ENCODE data around the gene GSX1.

The GSX1 gene

DNA sequence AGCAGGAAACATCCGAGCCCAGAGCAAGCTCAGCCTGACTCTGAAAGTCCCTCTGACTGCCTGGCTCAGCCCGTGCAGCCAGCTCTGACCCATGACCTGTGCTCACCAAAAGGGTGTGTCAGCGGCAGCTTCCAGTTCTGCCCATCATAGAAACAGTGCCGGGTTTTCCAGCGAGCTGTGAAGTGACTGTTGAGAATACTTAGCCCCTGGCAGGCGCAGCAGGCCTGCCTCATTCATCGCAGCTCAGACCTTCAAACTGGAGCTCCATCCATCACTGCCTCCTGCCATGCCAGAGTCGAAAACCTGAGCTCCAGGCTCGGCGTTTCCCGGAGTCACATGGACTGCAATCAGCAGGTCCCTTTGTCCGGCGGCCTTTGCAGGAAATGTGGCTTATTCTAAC lies 16.3 kb upstream of the GSX1 start:
- Histone ChIP-seq H3K4me3 (ENCODE audit: low read length) (no peak overlapping the region), H3K9me3 (ENCODE audit: control insufficient read depth, insufficient read depth, low read length) (no peaks in the 10 kb centered on the region), H3K36me3 (ENCODE audit: control insufficient read depth, low read length) (no peaks in the 10 kb centered on the region), H4K20me1 (ENCODE audit: control insufficient read depth, insufficient read depth, low read depth, low read length) (no peaks in the 10 kb centered on the region), H3F3A (ENCODE audit: control insufficient read depth, insufficient read depth) (no peaks in the 10 kb centered on the region), H3K9me2 (replicated peaks; ENCODE audit: control insufficient read depth, low read length) (no peaks in the 10 kb centered on the region), H3K4me2 (ENCODE audit: low read length) (no peak overlapping the region), H3K79me2 (ENCODE audit: control insufficient read depth, low read length) (no peaks in the 10 kb centered on the region), H3K27ac (ENCODE audit: low read depth, low read length) (no peak overlapping the region), H3K27me3 (ENCODE audit: control insufficient read depth, low read length) (peaks cover 11% of the 10 kb centered on the region), H3K4me1 (ENCODE audit: control insufficient read depth, low read length) (peaks cover 15% of the 10 kb centered on the region)
- TF ChIP-seq, protein P1, sequence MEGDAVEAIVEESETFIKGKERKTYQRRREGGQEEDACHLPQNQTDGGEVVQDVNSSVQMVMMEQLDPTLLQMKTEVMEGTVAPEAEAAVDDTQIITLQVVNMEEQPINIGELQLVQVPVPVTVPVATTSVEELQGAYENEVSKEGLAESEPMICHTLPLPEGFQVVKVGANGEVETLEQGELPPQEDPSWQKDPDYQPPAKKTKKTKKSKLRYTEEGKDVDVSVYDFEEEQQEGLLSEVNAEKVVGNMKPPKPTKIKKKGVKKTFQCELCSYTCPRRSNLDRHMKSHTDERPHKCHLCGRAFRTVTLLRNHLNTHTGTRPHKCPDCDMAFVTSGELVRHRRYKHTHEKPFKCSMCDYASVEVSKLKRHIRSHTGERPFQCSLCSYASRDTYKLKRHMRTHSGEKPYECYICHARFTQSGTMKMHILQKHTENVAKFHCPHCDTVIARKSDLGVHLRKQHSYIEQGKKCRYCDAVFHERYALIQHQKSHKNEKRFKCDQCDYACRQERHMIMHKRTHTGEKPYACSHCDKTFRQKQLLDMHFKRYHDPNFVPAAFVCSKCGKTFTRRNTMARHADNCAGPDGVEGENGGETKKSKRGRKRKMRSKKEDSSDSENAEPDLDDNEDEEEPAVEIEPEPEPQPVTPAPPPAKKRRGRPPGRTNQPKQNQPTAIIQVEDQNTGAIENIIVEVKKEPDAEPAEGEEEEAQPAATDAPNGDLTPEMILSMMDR (IDR thresholded peaks at IDR 0.05; ENCODE audit: low read depth, low read length, poor library complexity, severe bottlenecking), result no peak
- TF ChIP-seq EZH2phosphoT487 (IDR thresholded peaks at IDR 0.05; ENCODE audit: borderline replicate concordance, low read length), result no peak

- Histone ChIP-seq H4K20me1 (ENCODE audit: control insufficient read depth, insufficient read depth, low read depth, low read length) (no peaks in the 10 kb centered on the region), H3K9me2 (replicated peaks; ENCODE audit: control insufficient read depth, low read length) (no peaks in the 10 kb centered on the region), H3K36me3 (ENCODE audit: control insufficient read depth, low read length) (no peaks in the 10 kb centered on the region), H3F3A (ENCODE audit: control insufficient read depth, insufficient read depth) (no peaks in the 10 kb centered on the region), H3K79me2 (ENCODE audit: control insufficient read depth, low read length) (no peaks in the 10 kb centered on the region), H3K9me3 (ENCODE audit: control insufficient read depth, insufficient read depth, low read length) (no peaks in the 10 kb centered on the region), H3K4me2 (ENCODE audit: low read length) (no peak overlapping the region), H3K4me3 (ENCODE audit: low read length) (no peak overlapping the region), H3K27ac (ENCODE audit: low read depth, low read length) (no peak overlapping the region), H3K27me3 (ENCODE audit: control insufficient read depth, low read length) (peaks cover 5% of the 10 kb centered on the region), H3K4me1 (ENCODE audit: control insufficient read depth, low read length) (no peaks in the 10 kb centered on the region)
- TF ChIP-seq, protein P1 (IDR thresholded peaks at IDR 0.05; ENCODE audit: low read depth, low read length, poor library complexity, severe bottlenecking), result no peak
- no peak for TF ChIP-seq EZH2phosphoT487 (IDR thresholded peaks at IDR 0.05; ENCODE audit: borderline replicate concordance, low read length)
Measured at GRCh38 chr13:27782151-27782550, 10.1 kb upstream of the GSX1 start.

DNA sequence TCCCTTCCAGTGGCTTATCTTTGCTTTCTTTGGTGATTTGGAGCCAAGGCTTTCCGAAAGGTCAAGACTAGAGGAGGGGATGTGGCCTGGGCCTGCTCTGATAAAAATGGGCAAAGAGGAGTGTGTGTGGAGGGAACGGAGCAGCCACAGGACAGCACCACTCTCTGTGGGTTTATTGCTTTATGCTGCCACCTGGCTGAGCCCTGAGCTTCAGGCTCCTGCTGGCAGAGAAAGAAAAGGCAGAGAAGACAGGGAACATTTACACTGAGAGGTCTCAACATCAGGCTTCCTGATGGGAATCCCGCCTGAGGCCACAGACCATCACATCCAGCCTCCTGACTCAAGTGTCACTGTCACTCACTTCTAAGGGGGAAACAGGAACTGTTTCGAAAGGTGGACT lies 9.2 kb upstream of the GSX1 start:
- Histone ChIP-seq H4K20me1 (ENCODE audit: control insufficient read depth, insufficient read depth, low read depth, low read length) (no peaks in the 10 kb centered on the region), H3K36me3 (ENCODE audit: control insufficient read depth, low read length) (no peaks in the 10 kb centered on the region), H3K4me3 (ENCODE audit: low read length) (no peak overlapping the region), H3K9me2 (replicated peaks; ENCODE audit: control insufficient read depth, low read length) (no peaks in the 10 kb centered on the region), H3K4me2 (ENCODE audit: low read length) (no peak overlapping the region), H3F3A (ENCODE audit: control insufficient read depth, insufficient read depth) (no peaks in the 10 kb centered on the region), H3K4me1 (ENCODE audit: control insufficient read depth, low read length) (no peaks in the 10 kb centered on the region), H3K27me3 (ENCODE audit: control insufficient read depth, low read length) (peaks cover 5% of the 10 kb centered on the region), H3K9me3 (ENCODE audit: control insufficient read depth, insufficient read depth, low read length) (no peaks in the 10 kb centered on the region), H3K27ac (ENCODE audit: low read depth, low read length) (no peak overlapping the region), H3K79me2 (ENCODE audit: control insufficient read depth, low read length) (no peaks in the 10 kb centered on the region)
- TF ChIP-seq, protein P1 (IDR thresholded peaks at IDR 0.05; ENCODE audit: low read depth, low read length, poor library complexity, severe bottlenecking), result no peak
- no peak for TF ChIP-seq EZH2phosphoT487 (IDR thresholded peaks at IDR 0.05; ENCODE audit: borderline replicate concordance, low read length)

- no peak for TF ChIP-seq EZH2phosphoT487 (IDR thresholded peaks at IDR 0.05; ENCODE audit: borderline replicate concordance, low read length)
- TF ChIP-seq, protein P1 (IDR thresholded peaks at IDR 0.05; ENCODE audit: low read depth, low read length, poor library complexity, severe bottlenecking), result no peak
- H3F3A ChIP-seq (ENCODE audit: control insufficient read depth, insufficient read depth), result no peaks in the 10 kb centered on the region
- peaks cover 24% of the 10 kb centered on the region for H3K27me3 ChIP-seq (ENCODE audit: control insufficient read depth, low read length)
- no peaks in the 10 kb centered on the region for H3K79me2 ChIP-seq (ENCODE audit: control insufficient read depth, low read length)
- no peaks in the 10 kb centered on the region for H3K36me3 ChIP-seq (ENCODE audit: control insufficient read depth, low read length)
- peaks cover 18% of the 10 kb centered on the region for H3K4me1 ChIP-seq (ENCODE audit: control insufficient read depth, low read length)
- H3K4me2 ChIP-seq (ENCODE audit: low read length), result no peak overlapping the region
- H3K9me2 ChIP-seq (replicated peaks; ENCODE audit: control insufficient read depth, low read length), result no peaks in the 10 kb centered on the region
- no peak overlapping the region for H3K27ac ChIP-seq (ENCODE audit: low read depth, low read length)
- no peak overlapping the region for H3K4me3 ChIP-seq (ENCODE audit: low read length)
- H4K20me1 ChIP-seq (ENCODE audit: control insufficient read depth, insufficient read depth, low read depth, low read length), result no peaks in the 10 kb centered on the region
- no peaks in the 10 kb centered on the region for H3K9me3 ChIP-seq (ENCODE audit: control insufficient read depth, insufficient read depth, low read length)
Measured at GRCh38 chr13:27788271-27788670, 4.0 kb upstream of the GSX1 start.

All from DOHH2 (cell line).